Testis (tissue), 2 donors: ENCODE data around the gene IVNS1ABP.

Source experiments
- POLR2A ChIP-seq: fragments of 450-650 bp; IDR thresholded peaks from one replicate; pipeline ENCODE4 v1.6.1; 2017; ENCODE audit warnings: antibody characterized with exemption, mild to moderate bottlenecking, moderate library complexity
- TF ChIP-seq, protein P1 (sequence below), 3 experiments: fragments of 450-650 bp in 2 of 3; fragments of 200-600 bp in 1 of 3; sonication (generic) in 1 of 3; IDR thresholded peaks; one replicate each; pipeline ENCODE4 v1.5.1; 2016 to 2019; ENCODE audit warnings: antibody characterized with exemption in 3 of 3, mild to moderate bottlenecking in 2 of 3, moderate library complexity in 1 of 3

- TF ChIP-seq, protein P1, sequence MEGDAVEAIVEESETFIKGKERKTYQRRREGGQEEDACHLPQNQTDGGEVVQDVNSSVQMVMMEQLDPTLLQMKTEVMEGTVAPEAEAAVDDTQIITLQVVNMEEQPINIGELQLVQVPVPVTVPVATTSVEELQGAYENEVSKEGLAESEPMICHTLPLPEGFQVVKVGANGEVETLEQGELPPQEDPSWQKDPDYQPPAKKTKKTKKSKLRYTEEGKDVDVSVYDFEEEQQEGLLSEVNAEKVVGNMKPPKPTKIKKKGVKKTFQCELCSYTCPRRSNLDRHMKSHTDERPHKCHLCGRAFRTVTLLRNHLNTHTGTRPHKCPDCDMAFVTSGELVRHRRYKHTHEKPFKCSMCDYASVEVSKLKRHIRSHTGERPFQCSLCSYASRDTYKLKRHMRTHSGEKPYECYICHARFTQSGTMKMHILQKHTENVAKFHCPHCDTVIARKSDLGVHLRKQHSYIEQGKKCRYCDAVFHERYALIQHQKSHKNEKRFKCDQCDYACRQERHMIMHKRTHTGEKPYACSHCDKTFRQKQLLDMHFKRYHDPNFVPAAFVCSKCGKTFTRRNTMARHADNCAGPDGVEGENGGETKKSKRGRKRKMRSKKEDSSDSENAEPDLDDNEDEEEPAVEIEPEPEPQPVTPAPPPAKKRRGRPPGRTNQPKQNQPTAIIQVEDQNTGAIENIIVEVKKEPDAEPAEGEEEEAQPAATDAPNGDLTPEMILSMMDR (IDR thresholded peaks at IDR 0.05), result no peak
- TF ChIP-seq POLR2A, result no peak
Observed at GRCh38 chr1:185267301-185267700, 49.7 kb downstream of the IVNS1ABP start.
